Thoracic aorta (tissue), 2 donors: ENCODE data around the gene CAMK1G. TPM values are rescaled to one million over a fixed set of nuclear protein-coding genes. Genes with fewer than 3 reads are reported as not detected.

Experiments used
- ATAC-seq: fragments of 150-250 bp; one replicate; pipeline ENCODE4 v1.8.0; 2017; ENCODE audit warnings: low read depth; ENCODE audit not compliant: insufficient number of reproducible peaks, low FRiP score
- DNase-seq: peaks from one replicate; pipeline ENCODE4 v3.0.0-alpha.2; 2020; ENCODE audit warnings: low spot score
- H3K27ac ChIP-seq, 2 donors: fragments of 200-600 bp; sonication (generic); 1 replicate in 1 of 2; 2 replicates in 1 of 2; pipeline ENCODE4 v1.5.1; 2016; ENCODE audit warnings: mild to moderate bottlenecking in 2 of 2, moderate library complexity in 2 of 2
- H3K27me3 ChIP-seq: fragments of 200-600 bp; sonication (generic); replicated peaks from 2 replicates; pipeline ENCODE4 v1.6.0; 2016; ENCODE audit warnings: mild to moderate bottlenecking; ENCODE audit not compliant: insufficient read depth
- H3K36me3 ChIP-seq: fragments of 200-600 bp; sonication (generic); one replicate; pipeline ENCODE4 v1.5.1; 2016
- H3K4me1 ChIP-seq, 2 donors: fragments of 200-600 bp; sonication (generic); 1 replicate in 1 of 2; 2 replicates in 1 of 2; pipeline versions ENCODE4 v1.5.1 to v1.6.0; 2016; ENCODE audit warnings: low read depth in 2 of 2, mild to moderate bottlenecking in 1 of 2; ENCODE audit not compliant: control insufficient read depth in 1 of 2
- H3K4me3 ChIP-seq: fragments of 200-600 bp; sonication (generic); 2 replicates; pipeline ENCODE4 v1.5.1; 2016; ENCODE audit warnings: mild to moderate bottlenecking
- H3K9me3 ChIP-seq: fragments of 200-600 bp; sonication (generic); 2 replicates; pipeline ENCODE4 v1.5.1; 2016
- total RNA-seq, 2 donors: library from RNA; depleted of rRNA; stranded (reverse); fragments of >200 nt; gene quantifications; one replicate each; pipeline versions ENCODE4 v1.1.0 to v1.2.3, GENCODE V29; 2016
- TF ChIP-seq, protein P1 (sequence below): fragments of 200-600 bp; sonication (generic); IDR thresholded peaks from one replicate; pipeline ENCODE4 v1.5.1; 2019; ENCODE audit warnings: antibody characterized with exemption

The CAMK1G gene
- total RNA-seq, 2 donors from 2014 or later, result not detected

DNA sequence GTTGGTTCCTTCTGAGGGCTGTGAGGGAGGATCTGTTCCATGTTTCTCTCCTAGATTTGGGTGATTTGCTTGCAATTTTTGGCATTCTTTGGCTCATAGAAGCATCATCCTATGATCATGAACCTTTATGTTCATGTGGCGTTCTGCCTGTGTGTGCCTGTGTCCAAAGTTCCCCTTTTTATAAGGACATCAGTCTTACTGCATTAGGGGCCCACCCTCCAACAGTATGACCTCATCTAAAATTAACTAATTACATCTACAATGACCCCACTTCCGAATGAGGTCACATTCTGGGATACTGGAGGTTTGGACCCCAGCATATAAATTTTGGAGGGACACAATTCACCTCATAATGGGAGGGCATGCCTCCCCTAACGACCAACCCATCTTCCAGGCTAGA is 12.8 kb upstream of the CAMK1G start:
- no peak overlapping the region for H3K27ac ChIP-seq
- TF ChIP-seq, protein P1, sequence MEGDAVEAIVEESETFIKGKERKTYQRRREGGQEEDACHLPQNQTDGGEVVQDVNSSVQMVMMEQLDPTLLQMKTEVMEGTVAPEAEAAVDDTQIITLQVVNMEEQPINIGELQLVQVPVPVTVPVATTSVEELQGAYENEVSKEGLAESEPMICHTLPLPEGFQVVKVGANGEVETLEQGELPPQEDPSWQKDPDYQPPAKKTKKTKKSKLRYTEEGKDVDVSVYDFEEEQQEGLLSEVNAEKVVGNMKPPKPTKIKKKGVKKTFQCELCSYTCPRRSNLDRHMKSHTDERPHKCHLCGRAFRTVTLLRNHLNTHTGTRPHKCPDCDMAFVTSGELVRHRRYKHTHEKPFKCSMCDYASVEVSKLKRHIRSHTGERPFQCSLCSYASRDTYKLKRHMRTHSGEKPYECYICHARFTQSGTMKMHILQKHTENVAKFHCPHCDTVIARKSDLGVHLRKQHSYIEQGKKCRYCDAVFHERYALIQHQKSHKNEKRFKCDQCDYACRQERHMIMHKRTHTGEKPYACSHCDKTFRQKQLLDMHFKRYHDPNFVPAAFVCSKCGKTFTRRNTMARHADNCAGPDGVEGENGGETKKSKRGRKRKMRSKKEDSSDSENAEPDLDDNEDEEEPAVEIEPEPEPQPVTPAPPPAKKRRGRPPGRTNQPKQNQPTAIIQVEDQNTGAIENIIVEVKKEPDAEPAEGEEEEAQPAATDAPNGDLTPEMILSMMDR, result no peak

DNA sequence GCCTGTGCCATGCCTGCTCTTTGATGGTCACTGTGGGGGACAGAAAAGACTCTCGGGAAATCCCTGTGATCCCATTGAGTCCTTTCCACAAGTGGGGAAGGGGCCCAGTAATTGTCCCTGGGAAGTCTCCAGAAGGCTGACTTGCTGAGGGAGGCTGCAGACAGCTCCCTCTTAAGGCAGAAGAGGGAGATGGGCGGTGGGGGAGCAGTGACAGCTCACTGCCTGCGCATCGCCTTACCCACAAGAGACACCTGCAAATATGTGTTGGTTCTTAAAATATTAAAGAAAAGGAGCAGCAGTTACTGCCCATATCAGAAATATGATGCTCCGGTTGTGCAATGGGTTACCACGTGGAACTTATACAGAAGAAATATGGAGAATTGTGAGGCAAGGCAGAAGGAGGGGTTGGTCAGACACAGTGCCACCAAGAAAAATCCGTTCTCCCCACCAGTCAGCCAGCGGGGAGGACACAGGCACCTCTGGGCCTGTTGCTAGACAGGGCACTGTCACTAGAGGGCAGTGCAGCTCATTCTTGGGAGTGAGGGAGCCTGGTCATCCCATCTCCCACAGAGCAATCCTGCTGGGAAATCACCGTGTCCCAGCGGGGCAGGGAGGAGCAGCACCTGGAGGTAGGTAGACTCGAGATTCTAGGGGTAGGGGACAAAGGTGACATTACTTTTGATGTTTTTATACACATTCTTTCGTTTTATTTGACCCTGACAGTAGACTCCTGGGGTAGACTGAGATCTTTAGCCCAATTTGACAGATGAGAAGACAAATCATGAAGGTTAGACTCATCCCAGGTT is 6.9 kb upstream of the CAMK1G start:
- no peaks in the 10 kb centered on the region for H3K36me3 ChIP-seq
- no peaks in the 10 kb centered on the region for H3K9me3 ChIP-seq
- peak; percentile 61 for ATAC-seq
- H3K27ac ChIP-seq, result no peak overlapping the region
- no peak overlapping the region for H3K4me3 ChIP-seq
- no peaks in the 10 kb centered on the region for H3K4me1 ChIP-seq
- TF ChIP-seq, protein P1, result peak; percentile 87
- peak; percentile 27 for DNase-seq
- H3K27me3 ChIP-seq, result no peaks in the 10 kb centered on the region

More for the DNA sequence above, 12.8 kb upstream of the CAMK1G start:
- ATAC-seq (no peak), DNase-seq (no peak)
- Histone ChIP-seq H3K4me1 (no peaks in the 10 kb centered on the region), H3K9me3 (no peaks in the 10 kb centered on the region), H3K4me3 (no peak overlapping the region), H3K27me3 (no peaks in the 10 kb centered on the region), H3K36me3 (no peaks in the 10 kb centered on the region)

DNA sequence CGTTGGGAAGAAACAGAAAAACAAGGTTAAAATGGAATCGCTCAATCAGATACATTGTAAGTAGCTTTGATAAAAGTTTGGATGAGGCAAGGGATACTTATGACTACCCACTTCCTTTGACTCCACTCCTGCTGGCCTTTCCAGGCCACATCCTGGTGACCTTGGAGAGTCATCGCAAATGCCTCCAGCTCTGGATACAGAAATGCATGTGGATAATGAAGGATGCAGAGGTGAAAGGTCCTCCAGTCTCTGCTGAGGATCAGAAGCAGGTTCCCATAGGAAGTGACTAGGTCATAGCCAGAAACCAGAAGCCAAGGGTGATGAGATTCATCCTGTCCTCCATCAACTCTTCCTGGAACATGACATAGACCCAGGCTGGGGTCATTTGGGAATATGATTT is 6.2 kb upstream of the CAMK1G start:
- Histone ChIP-seq H3K4me3 (no peak overlapping the region), H3K4me1 (no peaks in the 10 kb centered on the region), H3K9me3 (no peaks in the 10 kb centered on the region), H3K27ac (no peak overlapping the region), H3K36me3 (no peaks in the 10 kb centered on the region), H3K27me3 (no peaks in the 10 kb centered on the region)
- TF ChIP-seq, protein P1, result no peak
- ATAC-seq (no peak), DNase-seq (no peak)

DNA sequence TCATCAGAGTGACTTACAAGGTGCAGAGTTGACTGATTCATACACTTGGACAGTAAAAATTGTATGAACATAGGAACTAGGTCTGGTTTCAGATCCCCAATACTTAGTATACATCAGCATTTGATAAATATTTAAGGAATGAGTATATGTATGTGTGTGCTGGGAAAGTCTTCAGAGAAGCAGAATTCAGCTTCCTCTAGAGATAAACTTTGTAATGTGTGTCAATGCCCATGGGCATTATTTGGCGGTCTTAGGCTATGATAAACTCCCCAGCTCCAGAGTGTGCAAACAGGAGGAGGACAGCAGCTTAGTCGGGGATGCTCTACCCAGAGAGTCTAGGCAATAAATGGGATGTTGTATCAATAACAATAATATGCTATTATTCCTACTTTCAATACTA is 2.9 kb upstream of the CAMK1G start:
- Histone ChIP-seq H3K4me3 (no peak overlapping the region), H3K27me3 (no peaks in the 10 kb centered on the region), H3K9me3 (no peaks in the 10 kb centered on the region), H3K27ac (no peak overlapping the region), H3K36me3 (no peaks in the 10 kb centered on the region), H3K4me1 (no peaks in the 10 kb centered on the region)
- ATAC-seq, result no peak
- no peak for DNase-seq
- TF ChIP-seq, protein P1, result no peak

DNA sequence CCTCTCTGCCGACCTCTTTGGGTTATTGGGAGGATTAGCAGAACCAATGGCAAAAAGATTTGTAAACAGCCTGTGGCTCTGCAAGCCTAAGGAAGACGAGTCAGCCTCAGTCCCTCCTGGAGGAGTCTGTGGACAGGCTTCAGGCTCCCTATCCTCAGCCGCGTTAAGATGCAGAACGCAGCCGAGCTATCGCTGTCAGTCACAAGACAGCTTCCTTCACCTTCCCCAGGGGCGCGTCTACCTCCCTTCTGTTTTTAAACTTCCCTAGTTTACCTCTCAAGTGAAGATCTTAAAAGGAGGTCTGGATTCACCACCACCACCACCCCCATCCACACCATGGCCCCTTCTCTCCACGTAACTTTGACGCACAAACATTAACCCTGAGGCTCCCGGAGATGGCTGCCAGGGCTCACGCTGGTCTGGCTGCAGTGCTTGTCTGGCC is 738 bp downstream of the CAMK1G start:
- H3K27me3 ChIP-seq, result no peaks in the 10 kb centered on the region
- DNase-seq, result no peak
- H3K27ac ChIP-seq, result no peak overlapping the region
- no peaks in the 10 kb centered on the region for H3K36me3 ChIP-seq
- no peaks in the 10 kb centered on the region for H3K9me3 ChIP-seq
- H3K4me1 ChIP-seq, result no peaks in the 10 kb centered on the region
- TF ChIP-seq, protein P1, result no peak
- H3K4me3 ChIP-seq, result no peak overlapping the region
- no peak for ATAC-seq
